ENCODE data around the gene GIPC2. TPM values are rescaled to one million over a fixed set of nuclear protein-coding genes. Genes with fewer than 3 reads are reported as not detected.

The GIPC2 gene
- total and polyA plus RNA-seq, 2 donors (not counting 1 experiment from before 2014, with no cell fraction given): not detected

- Mint-ChIP-seq H3K27me3 (no peaks in the 10 kb centered on the region), H3K4me3 (no peak overlapping the region), H3K27ac (no peak overlapping the region), H3K9me3 (ENCODE audit: insufficient read depth) (no peaks in the 10 kb centered on the region), H3K4me1 (no peaks in the 10 kb centered on the region)
- CTCF ChIA-PET: interaction anchor here (0.6 to 2.0 kb wide), 2 partner anchors 9 to 317 kb away, joined by 3 to 5 read pairs; no protein-coding TSS in a partner anchor
- TF ChIP-seq EZH2 (IDR thresholded peaks at IDR 0.05; ENCODE audit: borderline replicate concordance, insufficient read depth, low read depth, low read length, poor library complexity, severe bottlenecking): no peak
- no peak for TF ChIP-seq CTCF (IDR thresholded peaks at IDR 0.05)
- Histone ChIP-seq H3K4me3 (ENCODE audit: control extremely low read depth in 1 of 5, extremely low read depth in 1 of 5, insufficient read depth in 1 of 5, low read depth in 2 of 5, low read length in 4 of 5) (no peak overlapping the region), H3K9ac (ENCODE audit: low read length) (no peak overlapping the region), H2AFZ (ENCODE audit: insufficient read depth, low read depth, low read length, poor library complexity, severe bottlenecking) (no peak overlapping the region), H3K27ac (ENCODE audit: low read length in 2 of 2) (no peak overlapping the region), H3K9me3 (ENCODE audit: control extremely low read depth in 1 of 3, control insufficient read depth in 2 of 3, insufficient read depth in 1 of 3, low read length in 2 of 3) (peaks cover 0 to 3% (median 0%) of the 10 kb centered on the region in 3 donors), H4K20me1 (ENCODE audit: control insufficient read depth, insufficient read depth, low read length, poor library complexity, severe bottlenecking) (no peaks in the 10 kb centered on the region), H3K4me2 (replicated peaks; ENCODE audit: low read depth, low read length, poor library complexity, severe bottlenecking) (no peak overlapping the region), H3K36me3 (replicated peaks in 1 of 2; ENCODE audit: control extremely low read depth in 1 of 2, control insufficient read depth in 1 of 2, extremely low read depth in 1 of 2, insufficient read depth in 2 of 2, low read length in 1 of 2) (no peaks in the 10 kb centered on the region), H3K4me1 (ENCODE audit: control insufficient read depth in 2 of 2, insufficient read depth in 2 of 2, low read length in 2 of 2) (no peaks in the 10 kb centered on the region), H3K27me3 (replicated peaks in 1 of 4; ENCODE audit: control extremely low read depth in 1 of 4, control insufficient read depth in 3 of 4, insufficient read depth in 4 of 4, low read length in 3 of 4) (peaks cover 0 to 10% (median 0%) of the 10 kb centered on the region in 4 experiments), H3K79me2 (ENCODE audit: control insufficient read depth, insufficient read depth, low read length) (no peaks in the 10 kb centered on the region)
- POLR2A ChIA-PET: no interaction called here
- ATAC-seq (ENCODE audit: low read depth): no peak
- WGBS (ENCODE audit: insufficient coverage): no CpG with 5 or more reads among the region's 2 CpGs
- DNase-seq: no peak
- intact Hi-C loops (cut with micrococcal nuclease): no loop called here
Measured at GRCh38 chr1:78121710-78122109, 75.9 kb downstream of the GIPC2 start.

- Histone ChIP-seq H3K4me2 (replicated peaks; ENCODE audit: low read depth, low read length, poor library complexity, severe bottlenecking) (no peak overlapping the region), H3K4me3 (ENCODE audit: control extremely low read depth in 1 of 5, extremely low read depth in 1 of 5, insufficient read depth in 1 of 5, low read depth in 2 of 5, low read length in 4 of 5) (no peak overlapping the region), H3K79me2 (ENCODE audit: control insufficient read depth, insufficient read depth, low read length) (no peaks in the 10 kb centered on the region), H3K27ac (ENCODE audit: low read length in 2 of 2) (no peak overlapping the region), H3K4me1 (ENCODE audit: control insufficient read depth in 2 of 2, insufficient read depth in 2 of 2, low read length in 2 of 2) (no peaks in the 10 kb centered on the region), H3K9me3 (ENCODE audit: control extremely low read depth in 1 of 3, control insufficient read depth in 2 of 3, insufficient read depth in 1 of 3, low read length in 2 of 3) (peaks cover 0 to 3% (median 0%) of the 10 kb centered on the region in 3 donors), H4K20me1 (ENCODE audit: control insufficient read depth, insufficient read depth, low read length, poor library complexity, severe bottlenecking) (no peaks in the 10 kb centered on the region), H3K9ac (ENCODE audit: low read length) (no peak overlapping the region), H3K36me3 (replicated peaks in 1 of 2; ENCODE audit: control extremely low read depth in 1 of 2, control insufficient read depth in 1 of 2, extremely low read depth in 1 of 2, insufficient read depth in 2 of 2, low read length in 1 of 2) (no peaks in the 10 kb centered on the region), H2AFZ (ENCODE audit: insufficient read depth, low read depth, low read length, poor library complexity, severe bottlenecking) (no peak overlapping the region), H3K27me3 (replicated peaks in 1 of 4; ENCODE audit: control extremely low read depth in 1 of 4, control insufficient read depth in 3 of 4, insufficient read depth in 4 of 4, low read length in 3 of 4) (peaks cover 0 to 10% (median 0%) of the 10 kb centered on the region in 4 experiments)
- no peak for TF ChIP-seq CTCF (IDR thresholded peaks at IDR 0.05)
- TF ChIP-seq EZH2 (IDR thresholded peaks at IDR 0.05; ENCODE audit: borderline replicate concordance, insufficient read depth, low read depth, low read length, poor library complexity, severe bottlenecking): no peak
- Mint-ChIP-seq H3K27me3 (no peaks in the 10 kb centered on the region), H3K4me3 (no peak overlapping the region), H3K4me1 (no peaks in the 10 kb centered on the region), H3K27ac (no peak overlapping the region), H3K9me3 (ENCODE audit: insufficient read depth) (no peaks in the 10 kb centered on the region)
- CTCF ChIA-PET: interaction anchor here (0.7 to 2.0 kb wide), 2 partner anchors 9 to 111 kb away, joined by 5 to 6 read pairs; no protein-coding TSS in a partner anchor
- DNase-seq (no peak), ATAC-seq (ENCODE audit: low read depth) (no peak)
- WGBS (ENCODE audit: insufficient coverage): 70% methylated on average over 2 of the region's 5 CpGs
- intact Hi-C loops (cut with micrococcal nuclease): no loop called here
- POLR2A ChIA-PET: no interaction called here
Measured at GRCh38 chr1:78122389-78122788, 76.6 kb downstream of the GIPC2 start.

All from B cell (primary cell).